HL-60 (cell line): Measurements from ENCODE around the gene STRA6.

Experiments
- POLR2AphosphoS5 ChIP-seq: IDR thresholded peaks from 2 replicates; pipeline ENCODE4 v1.6.1; 2012; ENCODE audit warnings: low read depth
- TF ChIP-seq, protein P1 (sequence below): IDR thresholded peaks from one replicate; pipeline ENCODE4 v1.5.1; 2011; ENCODE audit warnings: low read length, control low read depth, inconsistent platforms; ENCODE audit not compliant: insufficient read depth

DNA sequence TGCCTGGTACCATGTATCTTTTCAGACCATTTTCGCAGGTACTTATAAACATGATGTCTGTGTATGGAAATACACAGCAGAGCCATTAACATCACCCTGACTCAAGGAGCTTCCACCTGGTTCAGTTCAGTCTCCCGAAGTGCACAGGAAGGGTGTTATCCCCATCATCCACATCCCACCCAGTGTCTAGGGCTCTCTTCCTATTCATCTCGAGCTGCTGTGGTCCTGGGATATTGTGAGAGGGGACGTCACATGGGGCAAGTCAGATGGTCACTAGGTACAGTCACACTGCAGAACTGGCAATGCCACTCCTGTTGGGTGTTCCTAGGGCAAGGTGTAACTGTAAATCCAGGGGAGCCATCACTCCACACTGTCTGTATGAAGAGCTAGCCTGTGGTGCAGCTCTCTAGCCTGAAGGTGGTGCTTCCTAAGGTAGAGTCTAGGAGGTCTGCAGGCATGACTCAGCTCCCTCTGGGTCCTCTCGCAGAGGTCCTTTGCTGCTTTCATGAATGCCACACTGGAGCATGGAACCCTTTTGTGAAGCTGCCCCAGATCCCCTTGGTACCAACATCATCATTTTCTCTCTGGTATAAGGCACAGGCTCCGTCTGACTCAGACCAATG is 58.3 kb downstream of the STRA6 start:
- TF ChIP-seq POLR2AphosphoS5 = no peak
- TF ChIP-seq, protein P1, sequence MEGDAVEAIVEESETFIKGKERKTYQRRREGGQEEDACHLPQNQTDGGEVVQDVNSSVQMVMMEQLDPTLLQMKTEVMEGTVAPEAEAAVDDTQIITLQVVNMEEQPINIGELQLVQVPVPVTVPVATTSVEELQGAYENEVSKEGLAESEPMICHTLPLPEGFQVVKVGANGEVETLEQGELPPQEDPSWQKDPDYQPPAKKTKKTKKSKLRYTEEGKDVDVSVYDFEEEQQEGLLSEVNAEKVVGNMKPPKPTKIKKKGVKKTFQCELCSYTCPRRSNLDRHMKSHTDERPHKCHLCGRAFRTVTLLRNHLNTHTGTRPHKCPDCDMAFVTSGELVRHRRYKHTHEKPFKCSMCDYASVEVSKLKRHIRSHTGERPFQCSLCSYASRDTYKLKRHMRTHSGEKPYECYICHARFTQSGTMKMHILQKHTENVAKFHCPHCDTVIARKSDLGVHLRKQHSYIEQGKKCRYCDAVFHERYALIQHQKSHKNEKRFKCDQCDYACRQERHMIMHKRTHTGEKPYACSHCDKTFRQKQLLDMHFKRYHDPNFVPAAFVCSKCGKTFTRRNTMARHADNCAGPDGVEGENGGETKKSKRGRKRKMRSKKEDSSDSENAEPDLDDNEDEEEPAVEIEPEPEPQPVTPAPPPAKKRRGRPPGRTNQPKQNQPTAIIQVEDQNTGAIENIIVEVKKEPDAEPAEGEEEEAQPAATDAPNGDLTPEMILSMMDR = no peak
